Measurements from ENCODE around the gene CRELD1. TPM values are rescaled to one million over a fixed set of nuclear protein-coding genes. Genes with fewer than 3 reads are reported as not detected.

Gene CRELD1
- total and polyA plus RNA-seq, 5 donors from 2014 or later: 20.5 to 26.5 (median 24.6) TPM

- Mint-ChIP-seq H3K4me1 (no peaks in the 10 kb centered on the region), H3K4me3 (no peak overlapping the region), H3K36me3 (peaks cover 45% of the 10 kb centered on the region), H3K9me3 (peaks cover 0 to 1% (median 0%) of the 10 kb centered on the region in 7 donors), H3K27me3 (no peaks in the 10 kb centered on the region), H3K27ac (no peak overlapping the region)
- no peaks in the 10 kb centered on the region for H3K27me3 ChIP-seq (ENCODE audit: control insufficient read depth, insufficient read depth, low read length)
- ATAC-seq (ENCODE audit: low read depth in 2 of 2) (no peak), DNase-seq (no peak)
- H3K36me3 ChIP-seq (ENCODE audit: control insufficient read depth, insufficient read depth, low read length): peaks cover 72% of the 10 kb centered on the region
- H3K4me1 ChIP-seq (ENCODE audit: control insufficient read depth, insufficient read depth, low read length, poor library complexity, severe bottlenecking): no peaks in the 10 kb centered on the region
- no peaks in the 10 kb centered on the region for H3K9me3 ChIP-seq (ENCODE audit: control insufficient read depth in 2 of 2, low read length in 2 of 2)
- H3K4me3 ChIP-seq (ENCODE audit: low read depth, low read length): no peak overlapping the region
- H3K27ac ChIP-seq (ENCODE audit: insufficient read depth, low read length, poor library complexity, severe bottlenecking): no peak overlapping the region
Measured at GRCh38 chr3:9970020-9970652, 36.5 kb downstream of the CRELD1 start.

DNA sequence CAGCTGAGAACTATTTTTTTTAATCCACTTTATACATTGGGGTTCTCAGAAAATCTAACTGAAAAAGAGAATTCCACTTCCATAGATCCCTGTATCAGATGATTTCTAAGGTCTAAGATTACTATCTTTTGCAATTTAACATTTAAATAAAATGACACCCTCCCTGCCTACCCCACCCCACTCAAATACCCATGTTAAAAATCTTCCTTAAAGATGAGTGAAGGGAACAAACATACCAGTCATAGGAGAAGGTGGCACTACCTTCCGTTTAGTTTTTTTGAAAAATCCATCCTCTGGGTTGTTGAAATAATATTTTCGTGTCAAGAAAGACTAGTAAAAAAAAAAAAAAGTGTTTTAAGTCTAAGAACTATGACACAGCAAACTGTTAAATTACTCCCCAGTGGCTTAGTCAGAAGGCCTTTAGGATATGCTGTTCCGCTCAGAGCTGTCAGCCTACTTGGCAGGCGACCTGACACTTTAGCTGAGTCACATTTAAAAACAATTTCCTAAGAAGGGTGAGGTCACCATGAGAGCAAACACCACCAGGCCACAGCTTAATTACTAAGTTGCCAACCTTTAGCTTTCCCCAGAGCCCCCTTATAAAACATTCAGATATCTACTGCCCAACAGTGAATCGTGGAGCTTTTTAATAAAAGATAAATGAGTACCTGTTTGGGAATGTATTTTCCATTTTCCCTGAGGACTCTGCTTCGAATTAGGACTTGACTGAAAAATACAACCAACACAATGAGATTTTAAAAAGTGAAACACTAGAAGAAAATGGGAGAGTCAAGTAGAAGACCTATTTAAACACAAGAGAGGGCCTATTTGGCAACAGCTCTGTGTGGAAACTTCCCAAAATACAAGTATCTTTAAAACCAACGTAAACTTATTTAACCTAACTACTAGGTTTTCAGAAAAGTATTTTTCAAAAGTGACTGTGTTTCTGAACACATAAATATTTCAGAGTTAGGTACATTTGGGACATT is 43.4 kb downstream of the CRELD1 start:
- H3K27me3 ChIP-seq (ENCODE audit: control insufficient read depth, insufficient read depth, low read length): no peaks in the 10 kb centered on the region
- no peak for ATAC-seq (ENCODE audit: low read depth in 2 of 2)

GRCh38 chr3:9978710-9979305 is 45.2 kb downstream of the CRELD1 start:
- Mint-ChIP-seq H3K4me3 (no peak overlapping the region), H3K9me3 (no peaks in the 10 kb centered on the region), H3K27ac (peak overlapping the region in 1 of 3 donors; percentile 86), H3K27me3 (no peaks in the 10 kb centered on the region), H3K4me1 (peaks cover 10 to 21% (median 14%) of the 10 kb centered on the region in 4 donors), H3K36me3 (peaks cover 24% of the 10 kb centered on the region)
- Histone ChIP-seq H3K4me1 (ENCODE audit: control insufficient read depth, insufficient read depth, low read length, poor library complexity, severe bottlenecking) (peaks cover 7% of the 10 kb centered on the region), H3K27me3 (ENCODE audit: control insufficient read depth, insufficient read depth, low read length) (no peaks in the 10 kb centered on the region), H3K36me3 (ENCODE audit: control insufficient read depth, insufficient read depth, low read length) (peaks cover 48% of the 10 kb centered on the region), H3K9me3 (ENCODE audit: control insufficient read depth in 2 of 2, low read length in 2 of 2) (no peaks in the 10 kb centered on the region), H3K4me3 (ENCODE audit: low read depth, low read length) (no peak overlapping the region), H3K27ac (ENCODE audit: insufficient read depth, low read length, poor library complexity, severe bottlenecking) (no peak overlapping the region)
- DNase-seq (no peak), ATAC-seq (ENCODE audit: low read depth in 2 of 2) (no peak)

More for the DNA sequence above, 43.4 kb downstream of the CRELD1 start:
- Mint-ChIP-seq H3K9me3 (no peaks in the 10 kb centered on the region), H3K4me3 (no peak overlapping the region), H3K4me1 (peaks cover 10 to 16% (median 11%) of the 10 kb centered on the region in 4 donors), H3K27ac (peak overlapping the region in 1 of 3 donors; percentile 71), H3K27me3 (no peaks in the 10 kb centered on the region), H3K36me3 (peaks cover 32% of the 10 kb centered on the region)
- Histone ChIP-seq H3K4me3 (ENCODE audit: low read depth, low read length) (no peak overlapping the region), H3K9me3 (ENCODE audit: control insufficient read depth in 2 of 2, low read length in 2 of 2) (no peaks in the 10 kb centered on the region), H3K4me1 (ENCODE audit: control insufficient read depth, insufficient read depth, low read length, poor library complexity, severe bottlenecking) (no peaks in the 10 kb centered on the region), H3K36me3 (ENCODE audit: control insufficient read depth, insufficient read depth, low read length) (peaks cover 64% of the 10 kb centered on the region), H3K27ac (ENCODE audit: insufficient read depth, low read length, poor library complexity, severe bottlenecking) (no peak overlapping the region)
- DNase-seq: peak in 1 of 3 donors; percentile 51

DNA sequence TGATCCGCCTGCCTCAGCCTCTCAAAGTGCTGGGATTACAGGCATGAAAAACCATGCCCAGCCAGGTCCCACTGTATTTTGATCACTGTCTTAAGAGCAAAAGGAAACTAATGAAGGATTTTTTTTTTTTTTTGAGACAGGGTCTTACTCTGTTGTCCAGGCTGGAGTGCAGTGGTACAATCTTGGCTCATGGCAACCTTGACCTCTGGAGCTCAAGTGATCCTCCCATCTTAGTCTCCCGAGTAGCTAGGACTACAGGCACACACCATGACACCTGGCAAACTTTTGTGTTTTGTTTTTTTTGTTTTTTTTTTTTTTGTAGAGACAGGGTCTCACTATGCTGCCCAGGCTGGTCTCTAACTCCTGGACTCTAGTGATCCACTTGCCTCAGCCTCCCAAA is 46.6 kb downstream of the CRELD1 start:
- Histone ChIP-seq H3K36me3 (ENCODE audit: control insufficient read depth, insufficient read depth, low read length) (peaks cover 42% of the 10 kb centered on the region), H3K4me3 (ENCODE audit: low read depth, low read length) (no peak overlapping the region), H3K27ac (ENCODE audit: insufficient read depth, low read length, poor library complexity, severe bottlenecking) (no peak overlapping the region), H3K9me3 (ENCODE audit: control insufficient read depth in 2 of 2, low read length in 2 of 2) (no peaks in the 10 kb centered on the region), H3K27me3 (ENCODE audit: control insufficient read depth, insufficient read depth, low read length) (no peaks in the 10 kb centered on the region), H3K4me1 (ENCODE audit: control insufficient read depth, insufficient read depth, low read length, poor library complexity, severe bottlenecking) (peaks cover 14% of the 10 kb centered on the region)
- Mint-ChIP-seq H3K4me3 (no peak overlapping the region), H3K27me3 (no peaks in the 10 kb centered on the region), H3K9me3 (no peaks in the 10 kb centered on the region), H3K36me3 (peaks cover 20% of the 10 kb centered on the region), H3K4me1 (peaks cover 12 to 28% (median 15%) of the 10 kb centered on the region in 4 donors), H3K27ac (no peak overlapping the region)
- no peak for ATAC-seq (ENCODE audit: low read depth in 2 of 2)
- no peak for DNase-seq

DNA sequence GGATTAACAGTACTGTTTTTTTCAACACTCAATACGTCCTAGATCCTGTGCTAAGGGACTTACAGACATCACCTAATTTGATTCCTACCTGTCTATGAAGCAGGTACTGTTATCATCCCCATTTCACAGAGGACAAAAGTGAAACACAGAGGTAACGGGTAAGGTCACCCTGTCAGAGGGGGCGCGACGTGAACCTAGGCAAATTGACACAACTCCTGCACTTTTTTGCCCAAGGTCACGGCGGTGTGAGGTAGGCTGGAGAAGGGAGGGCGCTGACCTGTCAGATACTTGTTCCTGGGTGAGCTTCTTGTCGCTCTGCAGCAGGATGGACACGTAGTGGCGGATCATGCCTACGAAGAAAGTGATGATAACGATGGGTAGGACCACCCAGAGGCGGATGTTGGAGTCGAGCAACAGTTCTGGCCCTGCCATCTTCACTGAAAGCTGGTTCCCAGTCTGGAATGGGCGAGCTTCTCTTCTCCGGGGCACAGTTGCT is 52.6 kb downstream of the CRELD1 start:
- H3K36me3 ChIP-seq (ENCODE audit: control insufficient read depth, insufficient read depth, low read length): peaks cover 4% of the 10 kb centered on the region
- H3K9me3 ChIP-seq (ENCODE audit: control insufficient read depth in 2 of 2, low read length in 2 of 2): no peaks in the 10 kb centered on the region
- ATAC-seq (ENCODE audit: low read depth in 2 of 2) (peak; percentile 43 to 45), DNase-seq (no peak)
- H3K36me3 Mint-ChIP-seq: no peaks in the 10 kb centered on the region
- peaks cover 35% of the 10 kb centered on the region for H3K4me1 ChIP-seq (ENCODE audit: control insufficient read depth, insufficient read depth, low read length, poor library complexity, severe bottlenecking)
- no peaks in the 10 kb centered on the region for H3K9me3 Mint-ChIP-seq
- H3K27ac Mint-ChIP-seq: peak overlapping the region; percentile 98 to 99 (median 99)
- peak overlapping the region; percentile 98 for H3K4me3 Mint-ChIP-seq
- H3K4me1 Mint-ChIP-seq: peaks cover 5 to 49% (median 23%) of the 10 kb centered on the region in 4 donors
- peak overlapping the region; percentile 97 for H3K4me3 ChIP-seq (ENCODE audit: low read depth, low read length)
- H3K27me3 Mint-ChIP-seq: peaks cover 5% of the 10 kb centered on the region
- H3K27ac ChIP-seq (ENCODE audit: insufficient read depth, low read length, poor library complexity, severe bottlenecking): peak overlapping the region; percentile 90
- H3K27me3 ChIP-seq (ENCODE audit: control insufficient read depth, insufficient read depth, low read length): no peaks in the 10 kb centered on the region

DNA sequence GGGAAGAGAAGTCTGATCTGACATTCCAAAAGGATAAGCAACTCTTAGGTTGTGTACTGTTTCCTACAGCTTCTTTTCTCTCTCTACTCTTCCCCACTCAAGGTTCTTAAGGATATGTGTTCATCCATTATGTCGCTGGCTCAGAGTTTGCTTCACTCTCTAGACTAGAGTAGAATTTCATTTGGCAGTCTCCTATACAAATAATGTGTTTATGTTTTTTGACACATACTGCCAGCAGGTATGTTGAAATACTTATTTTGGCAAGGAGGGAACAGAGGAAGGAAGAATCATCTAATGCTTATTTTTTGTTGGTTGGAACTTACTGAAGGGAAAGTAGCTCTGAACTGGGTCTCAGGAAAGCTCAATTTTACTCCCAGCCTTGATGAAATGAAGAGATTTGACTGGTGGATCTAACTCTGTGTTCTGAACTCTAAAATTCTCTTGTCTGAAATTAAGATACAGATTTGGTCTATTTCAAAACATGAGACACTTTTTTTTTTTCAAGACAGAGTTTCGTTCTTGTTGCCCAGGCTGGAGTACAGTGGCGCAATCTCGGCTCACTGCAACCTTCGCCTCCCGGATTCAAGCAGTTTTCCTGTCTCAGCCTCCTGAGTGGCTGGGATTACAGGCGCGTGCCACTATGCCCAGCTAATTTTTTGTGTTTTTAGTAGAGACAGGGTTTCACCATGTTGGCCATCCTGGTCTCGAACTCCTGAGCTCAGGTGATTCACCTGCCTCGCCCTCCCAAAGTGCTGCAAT is 60.6 kb downstream of the CRELD1 start:
- H3K9me3 Mint-ChIP-seq: no peaks in the 10 kb centered on the region
- no peaks in the 10 kb centered on the region for H3K27me3 ChIP-seq (ENCODE audit: control insufficient read depth, insufficient read depth, low read length)
- peaks cover 0 to 5% (median 0%) of the 10 kb centered on the region in 4 donors for H3K4me1 Mint-ChIP-seq
- peaks cover 8% of the 10 kb centered on the region for H3K36me3 Mint-ChIP-seq
- no peak overlapping the region for H3K27ac ChIP-seq (ENCODE audit: insufficient read depth, low read length, poor library complexity, severe bottlenecking)
- no peaks in the 10 kb centered on the region for H3K4me1 ChIP-seq (ENCODE audit: control insufficient read depth, insufficient read depth, low read length, poor library complexity, severe bottlenecking)
- DNase-seq: no peak
- H3K36me3 ChIP-seq (ENCODE audit: control insufficient read depth, insufficient read depth, low read length): no peaks in the 10 kb centered on the region
- H3K4me3 ChIP-seq (ENCODE audit: low read depth, low read length): no peak overlapping the region
- no peak for ATAC-seq (ENCODE audit: low read depth in 2 of 2)
- H3K9me3 ChIP-seq (ENCODE audit: control insufficient read depth in 2 of 2, low read length in 2 of 2): no peaks in the 10 kb centered on the region
- peak overlapping the region in 1 of 3 donors; percentile 38 for H3K27ac Mint-ChIP-seq
- H3K4me3 Mint-ChIP-seq: no peak overlapping the region
- no peaks in the 10 kb centered on the region for H3K27me3 Mint-ChIP-seq

All from CD4-positive, CD25-positive, alpha-beta regulatory T cell (primary cell).